IMR-90 (cell line): ENCODE data around the gene RFPL4AL1. TPM values are rescaled to one million over a fixed set of nuclear protein-coding genes. Genes with fewer than 3 reads are reported as not detected.

Source experiments
- ATAC-seq: fragments of 200-7000 bp; cut with Tn5 transposase; 2 replicates; pipeline ENCODE4 v1.9.1; 2020; ENCODE audit warnings: low read depth, mild to moderate bottlenecking, moderate library complexity
- BruUV-seq: library from RNA; stranded (reverse); fragments of 400-500 nt; replicated peaks from 2 replicates; lab custom pipeline; 2021; lab: Mats Ljungman, UMichigan
- CTCF ChIA-PET: fragments of 300-600 bp; formaldehyde crosslinking; extraction: SDS; loops from one replicate; lab custom pipeline; 2021; ENCODE audit warnings: antibody characterized with exemption; lab: Yijun Ruan, JAX
- POLR2A ChIA-PET: fragments of 300-600 bp; sonication (Branson Sonifier 250); formaldehyde crosslinking; loops from one replicate; lab custom pipeline; 2022; ENCODE audit warnings: antibody characterized with exemption; ENCODE audit not compliant: unreplicated experiment; lab: Charles Lee
- DNase-seq: peaks from one replicate; pipeline ENCODE4 v3.0.0; 2013
- H2AFZ ChIP-seq: replicated peaks from 2 replicates; pipeline ENCODE3; 2013; ENCODE audit warnings: low read length, mild to moderate bottlenecking; ENCODE audit not compliant: poor library complexity
- H2AK5ac ChIP-seq: 2 replicates; pipeline ENCODE4 v1.6.1; 2013; ENCODE audit warnings: low read depth, low read length, inconsistent platforms
- H2AK9ac ChIP-seq: replicated peaks from 2 replicates; pipeline ENCODE3; 2013; ENCODE audit warnings: mild to moderate bottlenecking, low read depth, low read length, moderate library complexity; ENCODE audit not compliant: poor library complexity
- H2BK120ac ChIP-seq: 2 replicates; pipeline ENCODE4 v1.6.1; 2013; ENCODE audit warnings: low read depth, low read length, inconsistent platforms
- H2BK15ac ChIP-seq: 3 replicates; pipeline ENCODE4 v1.6.1; 2013; ENCODE audit warnings: low read depth, low read length, inconsistent platforms
- H2BK20ac ChIP-seq: 2 replicates; pipeline ENCODE4 v1.6.1; 2013; ENCODE audit warnings: low read depth, mild to moderate bottlenecking, inconsistent platforms, low read length, moderate library complexity
- H2BK5ac ChIP-seq: 2 replicates; pipeline ENCODE4 v1.6.1; 2013; ENCODE audit warnings: mild to moderate bottlenecking, low read depth, low read length, inconsistent platforms; ENCODE audit not compliant: poor library complexity, severe bottlenecking
- H3K14ac ChIP-seq: replicated peaks from 2 replicates; pipeline ENCODE4 v1.6.1; 2013; ENCODE audit warnings: low read depth, low read length, inconsistent platforms
- H3K18ac ChIP-seq: 2 replicates; pipeline ENCODE4 v1.6.1; 2013; ENCODE audit warnings: low read depth, low read length, control low read depth
- H3K23ac ChIP-seq: 2 replicates; pipeline ENCODE4 v1.6.1; 2013; ENCODE audit warnings: low read depth, low read length, inconsistent platforms
- H3K27ac ChIP-seq: 2 replicates; pipeline ENCODE4 v1.5.1; 2013; ENCODE audit warnings: mild to moderate bottlenecking, control low read depth, low read length; ENCODE audit not compliant: insufficient read depth
- H3K27me3 ChIP-seq: 2 replicates; pipeline ENCODE4 v1.6.1; 2013; ENCODE audit warnings: low read length; ENCODE audit not compliant: control insufficient read depth, insufficient read depth
- H3K36me3 ChIP-seq: 2 replicates; pipeline ENCODE4 v1.6.1; 2013; ENCODE audit warnings: low read length, mixed read lengths; ENCODE audit not compliant: control insufficient read depth, insufficient read depth
- H3K4ac ChIP-seq: 2 replicates; pipeline ENCODE4 v1.6.1; 2013; ENCODE audit warnings: low read depth, low read length, inconsistent platforms
- H3K4me1 ChIP-seq: 2 replicates; pipeline ENCODE4 v1.6.1; 2013; ENCODE audit warnings: low read length, mixed read lengths; ENCODE audit not compliant: control insufficient read depth, insufficient read depth
- H3K4me2 ChIP-seq: 2 replicates; pipeline ENCODE4 v1.6.1; 2013; ENCODE audit warnings: low read depth, mild to moderate bottlenecking, control low read depth, low read length, moderate library complexity
- H3K4me3 ChIP-seq: 2 replicates; pipeline ENCODE4 v1.5.1; 2013; ENCODE audit warnings: low read depth, mild to moderate bottlenecking, control low read depth, low read length, moderate library complexity; ENCODE audit not compliant: insufficient read depth
- H3K56ac ChIP-seq: 2 replicates; pipeline ENCODE4 v1.6.1; 2013; ENCODE audit warnings: low read length, inconsistent platforms; ENCODE audit not compliant: insufficient read depth; ENCODE audit errors: extremely low read depth
- H3K79me1 ChIP-seq, 2 experiments: 2 replicates each; pipeline ENCODE4 v1.6.1; 2013; ENCODE audit warnings: low read length in 2 of 2, inconsistent platforms in 1 of 2, low read depth in 1 of 2
- H3K9ac ChIP-seq: 2 replicates; pipeline ENCODE4 v1.6.1; 2013; ENCODE audit warnings: low read depth, low read length, control low read depth
- H3K9me1 ChIP-seq: 2 replicates; pipeline ENCODE4 v1.6.1; 2013; ENCODE audit warnings: low read length, inconsistent platforms; ENCODE audit not compliant: insufficient read depth
- H3K9me3 ChIP-seq: 2 replicates; pipeline ENCODE4 v1.6.1; 2013; ENCODE audit warnings: low read length; ENCODE audit not compliant: control insufficient read depth, insufficient read depth
- H4K20me1 ChIP-seq: 2 replicates; pipeline ENCODE4 v1.6.1; 2013; ENCODE audit warnings: low read length, inconsistent platforms; ENCODE audit not compliant: insufficient read depth
- H4K5ac ChIP-seq: 2 replicates; pipeline ENCODE4 v1.6.1; 2013; ENCODE audit warnings: mild to moderate bottlenecking, low read depth, low read length, control low read depth
- H4K8ac ChIP-seq, 2 experiments: 2 replicates each; pipeline ENCODE4 v1.6.1; 2013; ENCODE audit warnings: low read depth in 2 of 2, low read length in 2 of 2, control low read depth in 1 of 2, inconsistent platforms in 1 of 2
- H4K91ac ChIP-seq: 2 replicates; pipeline ENCODE4 v1.6.1; 2013; ENCODE audit warnings: low read depth, low read length, inconsistent platforms; ENCODE audit not compliant: insufficient read depth
- CHD1 ChIP-seq: IDR thresholded peaks from 2 replicates; pipeline ENCODE4 v1.6.1; 2012; ENCODE audit warnings: low read depth, low read length, improper control_type of control experiment
- MAFK ChIP-seq: IDR thresholded peaks from 2 replicates; pipeline ENCODE4 v1.6.1; 2012; ENCODE audit warnings: low read depth, low read length, improper control_type of control experiment
- MAZ ChIP-seq: IDR thresholded peaks from 2 replicates; pipeline ENCODE4 v1.6.1; 2012; ENCODE audit warnings: low read depth, mild to moderate bottlenecking, low read length, improper control_type of control experiment, moderate library complexity, borderline replicate concordance
- WGBS, 2 experiments: methylation state at CpG; one replicate each; pipeline versions ENCODE4 v1.1.5 to v1.1.7; 2013; ENCODE audit warnings: missing lambda C conversion rate in 2 of 2; ENCODE audit not compliant: insufficient read length in 1 of 2; ENCODE audit errors: extremely low coverage in 2 of 2; 5-methylcytosine and 5-hydroxymethylcytosine counted together
- dilution Hi-C: fragments of 300-500 bp; cut with HindIII; formaldehyde crosslinking; loops from one replicate; pipeline ENCODE4 v1.14.3; 2018; ENCODE audit warnings: low sequenced_read_pairs; ENCODE audit not compliant: unreplicated experiment
- in situ Hi-C: fragments of 300-500 bp; cut with MboI; formaldehyde crosslinking; loops from 3 replicates; pipeline ENCODE4 v1.14.3; 2019; ENCODE audit warnings: low sequenced_read_pairs, inconsistent platforms, mixed read lengths
- intact Hi-C: fragments of 100-400 bp; cut with micrococcal nuclease; formaldehyde crosslinking; loops from 2 replicates; pipeline ENCODE4 v1.10.0; 2022
- polyA plus RNA-seq, 3 experiments: library from polyadenylated mRNA; depleted of rRNA; stranded (reverse); fragments of >200 nt; gene quantifications; 2 replicates each; pipeline ENCODE4 v1.2.3, GENCODE V29; 2012; ENCODE audit warnings: low replicate concordance in 1 of 3
- total RNA-seq: library from RNA; depleted of rRNA; stranded (reverse); fragments of >200 nt; gene quantifications from 2 replicates; pipeline ENCODE4 v1.2.3, GENCODE V29; 2012
- TF ChIP-seq, protein P1 (sequence below): conservative IDR thresholded peaks from 2 replicates; pipeline ENCODE4 v1.5.1; 2012; ENCODE audit warnings: mild to moderate bottlenecking, low read depth, low read length, improper control_type of control experiment

RFPL4AL1 gene
- total and polyA plus RNA-seq, 2 of the 4 experiments (the other 2 are of a cell fraction): not detected

DNA sequence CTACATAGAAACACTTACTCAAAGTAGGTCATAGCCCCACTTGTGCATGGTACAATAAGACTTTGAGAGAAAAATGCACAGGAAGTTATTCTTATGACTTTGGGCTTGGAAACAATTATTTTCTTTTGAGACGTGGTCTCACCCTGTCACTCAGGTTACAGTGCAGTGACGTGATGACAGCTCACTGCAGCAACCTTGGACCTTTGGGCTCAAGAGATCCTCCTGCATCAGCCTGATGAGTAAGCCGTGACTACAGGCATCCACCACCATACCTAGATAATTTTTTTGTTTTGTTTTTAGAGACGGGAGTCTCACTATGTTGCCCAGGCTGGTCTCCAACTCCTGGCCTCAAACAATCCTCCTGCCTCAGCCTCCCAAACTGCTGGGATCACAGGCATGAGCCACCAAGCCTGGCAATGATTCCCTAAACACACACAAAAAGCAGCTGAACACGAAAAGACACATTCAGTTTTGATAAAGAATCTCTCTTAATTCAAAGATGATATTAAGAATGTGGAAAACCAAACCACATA lies 48.6 kb upstream of the RFPL4AL1 start:
- H2AK9ac ChIP-seq: no peak overlapping the region
- H2BK120ac ChIP-seq: no peak overlapping the region
- no peak overlapping the region for H4K91ac ChIP-seq
- no peak overlapping the region for H3K56ac ChIP-seq
- no peaks in the 10 kb centered on the region for H3K36me3 ChIP-seq
- no peak overlapping the region for H2AFZ ChIP-seq
- H2AK5ac ChIP-seq: no peak overlapping the region
- H3K4ac ChIP-seq: no peak overlapping the region
- H3K9me1 ChIP-seq: no peaks in the 10 kb centered on the region
- H3K27ac ChIP-seq: no peak overlapping the region
- peaks cover 11% of the 10 kb centered on the region; the same call in 1 of the 2 replicates for H3K9me3 ChIP-seq
- ATAC-seq: no peak
- no peak overlapping the region for H4K5ac ChIP-seq
- H3K27me3 ChIP-seq: no peaks in the 10 kb centered on the region
- no CpG with 5 or more reads among the region's 5 CpGs for WGBS, 2 experiments
- no peak overlapping the region for H4K8ac ChIP-seq
- POLR2A ChIA-PET: no interaction called here
- no peak overlapping the region for H3K18ac ChIP-seq
- TF ChIP-seq CHD1 (no peak), MAFK (no peak), MAZ (no peak)
- TF ChIP-seq, protein P1, sequence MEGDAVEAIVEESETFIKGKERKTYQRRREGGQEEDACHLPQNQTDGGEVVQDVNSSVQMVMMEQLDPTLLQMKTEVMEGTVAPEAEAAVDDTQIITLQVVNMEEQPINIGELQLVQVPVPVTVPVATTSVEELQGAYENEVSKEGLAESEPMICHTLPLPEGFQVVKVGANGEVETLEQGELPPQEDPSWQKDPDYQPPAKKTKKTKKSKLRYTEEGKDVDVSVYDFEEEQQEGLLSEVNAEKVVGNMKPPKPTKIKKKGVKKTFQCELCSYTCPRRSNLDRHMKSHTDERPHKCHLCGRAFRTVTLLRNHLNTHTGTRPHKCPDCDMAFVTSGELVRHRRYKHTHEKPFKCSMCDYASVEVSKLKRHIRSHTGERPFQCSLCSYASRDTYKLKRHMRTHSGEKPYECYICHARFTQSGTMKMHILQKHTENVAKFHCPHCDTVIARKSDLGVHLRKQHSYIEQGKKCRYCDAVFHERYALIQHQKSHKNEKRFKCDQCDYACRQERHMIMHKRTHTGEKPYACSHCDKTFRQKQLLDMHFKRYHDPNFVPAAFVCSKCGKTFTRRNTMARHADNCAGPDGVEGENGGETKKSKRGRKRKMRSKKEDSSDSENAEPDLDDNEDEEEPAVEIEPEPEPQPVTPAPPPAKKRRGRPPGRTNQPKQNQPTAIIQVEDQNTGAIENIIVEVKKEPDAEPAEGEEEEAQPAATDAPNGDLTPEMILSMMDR: no peak
- CTCF ChIA-PET: no interaction called here
- no peak overlapping the region for H2BK20ac ChIP-seq
- H3K14ac ChIP-seq: no peak overlapping the region
- no peak overlapping the region for H3K4me2 ChIP-seq
- H4K20me1 ChIP-seq: no peaks in the 10 kb centered on the region
- no peak overlapping the region for H3K23ac ChIP-seq
- H3K4me3 ChIP-seq: no peak overlapping the region
- H2BK5ac ChIP-seq: no peak overlapping the region
- no TSS peak for BruUV-seq
- H2BK15ac ChIP-seq: no peak overlapping the region
- DNase-seq: no peak
- no peaks in the 10 kb centered on the region for H3K79me1 ChIP-seq
- dilution Hi-C loops: no loop called here
- intact Hi-C loops: no loop called here
- H3K9ac ChIP-seq: no peak overlapping the region
- no peaks in the 10 kb centered on the region for H3K4me1 ChIP-seq
- in situ Hi-C loops: no loop called here
